Measurements from ENCODE around the gene YAF2.

The YAF2 gene

GRCh38 chr12:42178101-42178500 lies 59.9 kb downstream of the YAF2 start:
- no peak overlapping the region for H3K4me3 ChIP-seq (ENCODE audit: control insufficient read depth, low read depth, low read length)
- TF ChIP-seq, protein P1, sequence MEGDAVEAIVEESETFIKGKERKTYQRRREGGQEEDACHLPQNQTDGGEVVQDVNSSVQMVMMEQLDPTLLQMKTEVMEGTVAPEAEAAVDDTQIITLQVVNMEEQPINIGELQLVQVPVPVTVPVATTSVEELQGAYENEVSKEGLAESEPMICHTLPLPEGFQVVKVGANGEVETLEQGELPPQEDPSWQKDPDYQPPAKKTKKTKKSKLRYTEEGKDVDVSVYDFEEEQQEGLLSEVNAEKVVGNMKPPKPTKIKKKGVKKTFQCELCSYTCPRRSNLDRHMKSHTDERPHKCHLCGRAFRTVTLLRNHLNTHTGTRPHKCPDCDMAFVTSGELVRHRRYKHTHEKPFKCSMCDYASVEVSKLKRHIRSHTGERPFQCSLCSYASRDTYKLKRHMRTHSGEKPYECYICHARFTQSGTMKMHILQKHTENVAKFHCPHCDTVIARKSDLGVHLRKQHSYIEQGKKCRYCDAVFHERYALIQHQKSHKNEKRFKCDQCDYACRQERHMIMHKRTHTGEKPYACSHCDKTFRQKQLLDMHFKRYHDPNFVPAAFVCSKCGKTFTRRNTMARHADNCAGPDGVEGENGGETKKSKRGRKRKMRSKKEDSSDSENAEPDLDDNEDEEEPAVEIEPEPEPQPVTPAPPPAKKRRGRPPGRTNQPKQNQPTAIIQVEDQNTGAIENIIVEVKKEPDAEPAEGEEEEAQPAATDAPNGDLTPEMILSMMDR (IDR thresholded peaks at IDR 0.05; ENCODE audit: control insufficient read depth, insufficient read depth, low read depth, low read length, missing control alignments) = no peak
- no peak for DNase-seq (ENCODE audit: low read depth)

DNA sequence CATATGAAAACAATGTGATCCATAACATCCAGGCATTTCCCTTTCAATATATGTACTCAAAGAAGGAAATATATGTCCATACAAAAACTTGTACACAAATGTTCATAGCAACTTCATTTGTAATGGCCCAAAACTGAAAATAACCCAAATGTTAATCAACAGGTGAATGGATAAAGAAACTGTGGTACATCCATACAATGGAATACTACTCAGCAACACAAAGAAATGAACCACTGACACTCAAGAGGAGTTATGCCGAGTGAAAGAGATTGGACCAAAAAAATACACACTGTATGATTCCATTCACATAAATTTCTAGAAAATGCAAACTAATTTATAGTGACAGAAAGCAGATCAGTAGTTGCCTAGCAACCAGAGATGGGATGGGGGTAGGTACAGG lies 63.1 kb downstream of the YAF2 start:
- TF ChIP-seq, protein P1 (IDR thresholded peaks at IDR 0.05; ENCODE audit: control insufficient read depth, insufficient read depth, low read depth, low read length, missing control alignments) = no peak
- H3K4me3 ChIP-seq (ENCODE audit: control insufficient read depth, low read depth, low read length) = no peak overlapping the region
- DNase-seq (ENCODE audit: low read depth) = no peak

DNA sequence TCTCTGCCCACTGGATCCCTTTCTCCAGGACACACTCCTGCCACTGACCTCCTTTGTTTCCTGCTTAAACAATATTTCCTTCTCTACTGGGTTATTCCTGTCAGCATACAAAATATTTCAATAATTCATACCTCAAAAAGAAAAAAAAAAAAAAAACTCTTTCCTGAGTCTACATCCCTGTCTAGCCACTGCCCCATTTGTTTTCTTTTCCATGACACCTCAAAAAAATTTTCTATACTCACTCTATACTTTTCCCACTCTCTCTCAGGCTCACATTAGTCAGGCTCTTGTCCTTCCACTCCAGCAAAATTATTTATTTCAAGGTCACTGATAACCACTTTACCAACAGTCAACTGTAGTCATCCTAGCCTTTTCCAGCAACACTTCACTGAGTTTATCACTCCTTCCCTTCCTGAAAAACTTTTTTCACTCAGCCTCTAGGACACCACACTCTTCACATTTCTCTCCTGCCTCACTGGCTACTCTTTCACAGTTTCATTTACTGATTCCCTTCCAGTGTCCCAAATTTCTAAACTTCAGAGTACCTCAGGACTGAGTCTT lies 64.0 kb downstream of the YAF2 start:
- H3K4me3 ChIP-seq (ENCODE audit: control insufficient read depth, low read depth, low read length) = no peak overlapping the region
- DNase-seq (ENCODE audit: low read depth) = no peak
- TF ChIP-seq, protein P1 (IDR thresholded peaks at IDR 0.05; ENCODE audit: control insufficient read depth, insufficient read depth, low read depth, low read length, missing control alignments) = no peak

DNA sequence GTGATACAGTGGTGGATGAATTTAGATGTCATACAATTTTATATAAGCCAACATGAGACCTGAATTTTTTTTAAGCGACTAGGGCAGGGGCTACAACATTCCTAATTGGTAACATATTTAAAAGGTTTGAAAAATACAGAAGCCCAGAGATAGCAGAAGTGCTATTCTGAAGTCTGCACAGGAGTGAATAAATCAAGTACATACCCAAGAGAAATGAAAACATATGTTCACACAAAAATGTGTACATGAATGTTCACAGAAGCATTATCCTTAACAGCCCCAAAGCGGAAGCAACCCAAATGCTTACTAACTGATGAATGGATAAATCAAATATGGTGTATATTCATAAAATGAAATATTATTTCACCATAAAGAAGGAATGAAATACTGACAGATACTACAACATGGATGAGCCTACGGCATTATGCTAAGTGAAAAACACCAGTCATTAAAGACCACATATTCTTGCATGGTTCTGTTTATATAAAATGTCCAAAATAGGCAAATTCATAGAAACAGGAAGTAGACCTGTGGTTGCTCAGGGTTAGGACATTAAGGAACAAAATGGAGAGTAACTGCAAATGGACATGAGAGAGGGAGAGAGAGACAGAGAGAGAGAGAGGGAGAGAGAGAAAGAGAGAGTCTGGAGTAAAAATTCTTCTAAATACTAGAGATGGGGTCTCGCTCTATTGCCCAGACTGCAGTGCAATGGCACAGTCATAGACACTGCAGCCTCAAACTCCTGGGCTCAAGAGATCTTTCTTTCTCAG lies 65.4 kb downstream of the YAF2 start:
- no peak overlapping the region for H3K4me3 ChIP-seq (ENCODE audit: control insufficient read depth, low read depth, low read length)
- no peak for DNase-seq (ENCODE audit: low read depth)
- TF ChIP-seq, protein P1 (IDR thresholded peaks at IDR 0.05; ENCODE audit: control insufficient read depth, insufficient read depth, low read depth, low read length, missing control alignments) = no peak

DNA sequence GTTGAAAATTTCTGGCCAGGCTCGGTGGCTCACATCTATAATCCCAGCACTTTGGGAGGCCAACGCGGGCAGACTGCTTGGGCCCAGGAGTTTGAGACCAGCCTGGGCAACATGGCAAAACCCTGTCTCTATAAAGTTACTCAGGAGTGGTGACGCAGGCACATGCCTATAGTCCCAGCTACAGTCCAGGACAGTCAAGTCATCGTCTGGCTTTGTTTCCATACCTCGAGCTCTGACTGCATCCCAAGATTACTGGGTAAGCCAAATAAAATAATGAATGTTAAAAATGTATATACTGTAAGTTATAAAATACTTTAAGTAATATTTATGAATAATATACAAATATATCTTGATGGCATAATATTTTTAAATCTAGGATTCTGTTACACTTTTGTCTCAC lies 70.3 kb downstream of the YAF2 start:
- no peak for DNase-seq (ENCODE audit: low read depth)
- no peak overlapping the region for H3K4me3 ChIP-seq (ENCODE audit: control insufficient read depth, low read depth, low read length)
- TF ChIP-seq, protein P1 (IDR thresholded peaks at IDR 0.05; ENCODE audit: control insufficient read depth, insufficient read depth, low read depth, low read length, missing control alignments) = no peak

- DNase-seq (ENCODE audit: low read depth) = peak; percentile 40
- no peak overlapping the region for H3K4me3 ChIP-seq (ENCODE audit: control insufficient read depth, low read depth, low read length)
- TF ChIP-seq, protein P1 (IDR thresholded peaks at IDR 0.05; ENCODE audit: control insufficient read depth, insufficient read depth, low read depth, low read length, missing control alignments) = no peak
Observed at GRCh38 chr12:42166501-42166900, 71.5 kb downstream of the YAF2 start.
